PFSK-1 (cell line): Measurements from ENCODE around the gene AMBRA1.

Experiments used
- POLR2AphosphoS5 ChIP-seq: IDR thresholded peaks from 2 replicates; pipeline ENCODE4 v1.6.1; 2012; ENCODE audit warnings: low read depth, mild to moderate bottlenecking, control low read depth, low read length, moderate library complexity
- TAF1 ChIP-seq: IDR thresholded peaks from 2 replicates; pipeline ENCODE4 v1.6.1; 2012; ENCODE audit warnings: low read length, control low read depth, borderline replicate concordance; ENCODE audit not compliant: insufficient read depth

DNA sequence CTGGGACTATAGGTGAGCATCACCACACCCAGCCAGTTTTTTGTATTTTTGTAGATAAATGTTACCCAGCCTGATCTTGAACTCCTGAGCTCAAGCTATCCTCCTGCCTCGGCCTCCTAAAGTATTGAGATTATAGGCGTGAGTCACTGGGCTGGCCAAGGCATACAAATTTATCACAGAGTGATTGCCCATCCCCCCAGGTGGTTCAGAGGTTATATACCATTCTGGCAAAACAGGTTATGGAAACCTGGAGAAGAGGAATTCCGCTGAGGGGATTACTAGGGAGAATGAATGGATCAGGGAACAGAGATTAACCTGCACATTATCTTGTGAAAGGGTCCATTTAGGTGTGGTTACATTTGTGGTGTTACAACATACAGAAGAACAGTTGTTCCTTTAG lies 31.6 kb upstream of the AMBRA1 start:
- no peak for TF ChIP-seq POLR2AphosphoS5
- no peak for TF ChIP-seq TAF1
